ENCODE measurements around the gene RECQL5. TPM values are rescaled to one million over a fixed set of nuclear protein-coding genes. Genes with fewer than 3 reads are reported as not detected.

Gene RECQL5
- total and polyA plus RNA-seq, 2 donors (not counting 1 experiment from before 2014, with no cell fraction given): 58.5 to 70.5 TPM

DNA sequence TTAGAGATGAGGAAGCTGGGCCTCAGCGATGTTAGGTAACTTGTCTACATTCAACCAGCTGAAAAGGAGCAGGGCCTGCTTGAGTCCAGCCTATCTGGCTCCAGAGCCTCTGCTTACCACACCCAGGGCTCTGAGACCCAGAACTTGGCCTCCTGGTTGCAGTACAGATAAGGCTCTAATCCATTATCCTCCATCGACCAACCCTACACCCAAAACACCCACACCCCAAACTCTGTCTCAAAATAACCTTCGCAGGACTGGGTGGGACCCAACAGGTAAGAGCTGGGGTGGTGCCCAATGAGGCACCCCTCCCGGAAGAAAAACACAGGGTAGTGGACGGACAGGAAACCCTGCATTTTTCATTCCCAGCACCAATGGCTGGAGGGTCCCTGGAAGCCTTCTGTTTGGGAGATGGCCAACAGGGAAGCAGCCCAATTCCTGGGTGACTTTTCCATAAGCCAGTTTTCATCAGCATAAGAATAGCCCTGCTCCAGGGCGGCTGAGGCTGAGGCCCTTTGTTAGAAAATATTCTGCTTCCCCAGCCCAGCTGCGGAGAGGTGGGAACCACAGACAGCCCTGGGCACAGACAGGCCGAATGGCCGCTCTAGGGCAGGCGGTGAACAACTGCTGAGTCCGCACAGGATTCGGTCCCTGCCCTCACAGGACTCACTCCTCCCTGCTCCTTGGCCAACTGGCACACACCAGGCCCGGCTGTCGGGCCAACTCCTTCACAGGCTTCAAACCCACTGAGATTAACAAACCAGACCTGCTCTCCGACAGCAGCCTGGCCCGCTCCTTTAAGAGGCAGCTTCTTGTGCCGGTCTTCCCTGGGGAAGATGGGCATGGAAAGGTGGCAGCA lies 23.9 kb downstream of the RECQL5 start:
- no peak for DNase-seq
- H3K79me2 ChIP-seq (ENCODE audit: control insufficient read depth, insufficient read depth, low read length): no peaks in the 10 kb centered on the region
- Mint-ChIP-seq H3K27me3 (no peaks in the 10 kb centered on the region), H3K4me1 (peaks cover 13% of the 10 kb centered on the region), H3K9me3 (ENCODE audit: insufficient read depth) (no peaks in the 10 kb centered on the region), H3K4me3 (no peak overlapping the region), H3K27ac (no peak overlapping the region)
- ChIA-PET CTCF (interaction anchor here (0.9 to 6.8 kb wide), 3 partner anchors 11 to 42 kb away, joined by 3 to 78 read pairs (median 4); partner anchors contain the start of gene SMIM5), POLR2A (no interaction called here)
- no peaks in the 10 kb centered on the region for H3K27me3 ChIP-seq (replicated peaks in 1 of 4; ENCODE audit: control extremely low read depth in 1 of 4, control insufficient read depth in 3 of 4, insufficient read depth in 4 of 4, low read length in 3 of 4)
- H3K4me2 ChIP-seq (replicated peaks; ENCODE audit: low read depth, low read length, poor library complexity, severe bottlenecking): no peak overlapping the region
- H2AFZ ChIP-seq (ENCODE audit: insufficient read depth, low read depth, low read length, poor library complexity, severe bottlenecking): no peak overlapping the region
- no peak overlapping the region for H3K4me3 ChIP-seq (ENCODE audit: control extremely low read depth in 1 of 5, extremely low read depth in 1 of 5, insufficient read depth in 1 of 5, low read depth in 2 of 5, low read length in 4 of 5)
- no peaks in the 10 kb centered on the region for H3K9me3 ChIP-seq (ENCODE audit: control extremely low read depth in 1 of 3, control insufficient read depth in 2 of 3, insufficient read depth in 1 of 3, low read length in 2 of 3)
- no peak for ATAC-seq (ENCODE audit: low read depth)
- H3K9ac ChIP-seq (ENCODE audit: low read length): no peak overlapping the region
- H3K36me3 ChIP-seq (replicated peaks in 1 of 2; ENCODE audit: control extremely low read depth in 1 of 2, control insufficient read depth in 1 of 2, extremely low read depth in 1 of 2, insufficient read depth in 2 of 2, low read length in 1 of 2): peaks cover 2 to 18% of the 10 kb centered on the region in 2 experiments
- no peak for TF ChIP-seq EZH2 (IDR thresholded peaks at IDR 0.05; ENCODE audit: borderline replicate concordance, insufficient read depth, low read depth, low read length, poor library complexity, severe bottlenecking)
- TF ChIP-seq, protein P1, sequence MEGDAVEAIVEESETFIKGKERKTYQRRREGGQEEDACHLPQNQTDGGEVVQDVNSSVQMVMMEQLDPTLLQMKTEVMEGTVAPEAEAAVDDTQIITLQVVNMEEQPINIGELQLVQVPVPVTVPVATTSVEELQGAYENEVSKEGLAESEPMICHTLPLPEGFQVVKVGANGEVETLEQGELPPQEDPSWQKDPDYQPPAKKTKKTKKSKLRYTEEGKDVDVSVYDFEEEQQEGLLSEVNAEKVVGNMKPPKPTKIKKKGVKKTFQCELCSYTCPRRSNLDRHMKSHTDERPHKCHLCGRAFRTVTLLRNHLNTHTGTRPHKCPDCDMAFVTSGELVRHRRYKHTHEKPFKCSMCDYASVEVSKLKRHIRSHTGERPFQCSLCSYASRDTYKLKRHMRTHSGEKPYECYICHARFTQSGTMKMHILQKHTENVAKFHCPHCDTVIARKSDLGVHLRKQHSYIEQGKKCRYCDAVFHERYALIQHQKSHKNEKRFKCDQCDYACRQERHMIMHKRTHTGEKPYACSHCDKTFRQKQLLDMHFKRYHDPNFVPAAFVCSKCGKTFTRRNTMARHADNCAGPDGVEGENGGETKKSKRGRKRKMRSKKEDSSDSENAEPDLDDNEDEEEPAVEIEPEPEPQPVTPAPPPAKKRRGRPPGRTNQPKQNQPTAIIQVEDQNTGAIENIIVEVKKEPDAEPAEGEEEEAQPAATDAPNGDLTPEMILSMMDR (IDR thresholded peaks at IDR 0.05): no peak
- 96% methylated on average over 16 of the region's 17 CpGs for WGBS (ENCODE audit: insufficient coverage)
- intact Hi-C loops (cut with micrococcal nuclease): no loop called here
- no peak overlapping the region for H3K27ac ChIP-seq (ENCODE audit: low read length in 2 of 2)
- peaks cover 8 to 12% of the 10 kb centered on the region in 2 donors for H3K4me1 ChIP-seq (ENCODE audit: control insufficient read depth in 2 of 2, insufficient read depth in 2 of 2, low read length in 2 of 2)
- no peaks in the 10 kb centered on the region for H4K20me1 ChIP-seq (ENCODE audit: control insufficient read depth, insufficient read depth, low read length, poor library complexity, severe bottlenecking)

GRCh38 chr17:75642182-75642783 lies 24.7 kb downstream of the RECQL5 start:
- no peak overlapping the region for H3K4me3 Mint-ChIP-seq
- H3K79me2 ChIP-seq (ENCODE audit: control insufficient read depth, insufficient read depth, low read length): no peaks in the 10 kb centered on the region
- no peak overlapping the region for H3K27ac Mint-ChIP-seq
- ChIA-PET POLR2A (no interaction called here), CTCF (interaction anchor here (0.9 to 19.7 kb wide), 4 partner anchors 10 to 105 kb away, joined by 3 to 389 read pairs (median 41); partner anchors contain the start of gene SMIM5)
- peaks cover 8 to 12% of the 10 kb centered on the region in 2 donors for H3K4me1 ChIP-seq (ENCODE audit: control insufficient read depth in 2 of 2, insufficient read depth in 2 of 2, low read length in 2 of 2)
- DNase-seq (no peak), ATAC-seq (ENCODE audit: low read depth) (no peak)
- intact Hi-C loops (cut with micrococcal nuclease): no loop called here
- H3K9me3 ChIP-seq (ENCODE audit: control extremely low read depth in 1 of 3, control insufficient read depth in 2 of 3, insufficient read depth in 1 of 3, low read length in 2 of 3): no peaks in the 10 kb centered on the region
- H3K9ac ChIP-seq (ENCODE audit: low read length): no peak overlapping the region
- H3K27me3 ChIP-seq (replicated peaks in 1 of 4; ENCODE audit: control extremely low read depth in 1 of 4, control insufficient read depth in 3 of 4, insufficient read depth in 4 of 4, low read length in 3 of 4): no peaks in the 10 kb centered on the region
- no peak overlapping the region for H3K4me3 ChIP-seq (ENCODE audit: control extremely low read depth in 1 of 5, extremely low read depth in 1 of 5, insufficient read depth in 1 of 5, low read depth in 2 of 5, low read length in 4 of 5)
- no peak overlapping the region for H2AFZ ChIP-seq (ENCODE audit: insufficient read depth, low read depth, low read length, poor library complexity, severe bottlenecking)
- no peak overlapping the region for H3K4me2 ChIP-seq (replicated peaks; ENCODE audit: low read depth, low read length, poor library complexity, severe bottlenecking)
- no peaks in the 10 kb centered on the region for H3K9me3 Mint-ChIP-seq (ENCODE audit: insufficient read depth)
- peaks cover 2 to 18% of the 10 kb centered on the region in 2 experiments for H3K36me3 ChIP-seq (replicated peaks in 1 of 2; ENCODE audit: control extremely low read depth in 1 of 2, control insufficient read depth in 1 of 2, extremely low read depth in 1 of 2, insufficient read depth in 2 of 2, low read length in 1 of 2)
- H3K27me3 Mint-ChIP-seq: no peaks in the 10 kb centered on the region
- H4K20me1 ChIP-seq (ENCODE audit: control insufficient read depth, insufficient read depth, low read length, poor library complexity, severe bottlenecking): no peaks in the 10 kb centered on the region
- WGBS (ENCODE audit: insufficient coverage): 92% methylated on average over 4 of the region's 7 CpGs
- H3K4me1 Mint-ChIP-seq: peaks cover 13% of the 10 kb centered on the region
- TF ChIP-seq, protein P1 (IDR thresholded peaks at IDR 0.05): no peak
- TF ChIP-seq EZH2 (IDR thresholded peaks at IDR 0.05; ENCODE audit: borderline replicate concordance, insufficient read depth, low read depth, low read length, poor library complexity, severe bottlenecking): no peak
- no peak overlapping the region for H3K27ac ChIP-seq (ENCODE audit: low read length in 2 of 2)
